Measurements from ENCODE around the gene MAN2A2.

MAN2A2 gene

GRCh38 chr15:90954712-90955623 is 51.9 kb downstream of the MAN2A2 start, which contains the start of gene RCCD1:
TSS of gene RCCD1 (plus strand) at chr15:90954884. CDS start at chr15:90956735, 1,851 bp downstream.
- no peaks in the 10 kb centered on the region for H3K4me1 ChIP-seq (ENCODE audit: control insufficient read depth, insufficient read depth, low read length)
- peak within 1 kb of the TSS; percentile 86 for H3K4me3 ChIP-seq (ENCODE audit: low read length)
- peaks cover 12% of the 10 kb centered on the region for H3K36me3 ChIP-seq (ENCODE audit: control insufficient read depth, insufficient read depth, low read length)
- H3K27me3 ChIP-seq (ENCODE audit: control insufficient read depth, insufficient read depth, low read length), result no peaks in the 10 kb centered on the region
- H3K27ac ChIP-seq (ENCODE audit: low read depth, low read length), result peak within 1 kb of the TSS; percentile 93
- H3K9ac ChIP-seq (ENCODE audit: low read length), result peak within 1 kb of the TSS; percentile 85

GRCh38 chr15:90955624-90956273 is 52.6 kb downstream of the MAN2A2 start:
- H3K9ac ChIP-seq (ENCODE audit: low read length), result no peak overlapping the region

DNA sequence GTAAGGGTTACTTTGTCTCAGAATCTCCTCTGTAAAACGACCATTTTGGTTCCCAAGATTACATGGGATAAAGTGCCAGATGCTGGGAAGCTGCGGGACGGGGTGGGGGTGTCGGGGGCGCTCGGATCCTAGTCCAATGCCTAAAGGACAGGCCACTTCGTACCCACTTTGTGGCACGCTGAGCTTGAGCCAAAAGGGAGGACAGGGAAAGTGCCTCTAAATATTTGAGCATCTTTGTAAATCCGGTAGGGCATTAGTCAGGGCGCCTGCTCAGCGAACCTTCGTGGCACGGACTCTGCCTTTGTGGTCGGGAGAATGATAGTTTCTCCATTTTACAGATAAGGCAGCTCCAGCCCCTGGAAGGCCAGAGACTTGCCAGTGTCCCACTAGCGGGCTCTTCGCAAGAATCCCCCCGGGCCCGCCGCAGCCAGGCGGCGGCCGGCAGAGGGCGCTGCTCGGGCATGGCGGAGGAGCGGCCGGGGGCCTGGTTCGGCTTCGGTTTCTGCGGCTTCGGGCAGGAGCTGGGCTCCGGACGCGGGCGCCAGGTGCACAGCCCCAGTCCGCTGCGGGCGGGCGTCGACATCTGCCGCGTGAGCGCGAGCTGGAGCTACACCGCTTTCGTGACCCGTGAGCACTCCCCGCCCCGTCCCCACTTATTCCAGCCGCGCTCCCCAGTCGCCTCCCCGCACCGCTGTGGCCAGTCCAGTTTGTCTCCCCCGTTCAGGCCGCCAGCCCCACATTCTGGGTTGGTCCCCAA is 53.4 kb downstream of the MAN2A2 start:
- H3K4me3 ChIP-seq (ENCODE audit: low read length), result peak overlapping the region; percentile 77
- H3K9ac ChIP-seq (ENCODE audit: low read length), result peak overlapping the region; percentile 32
- peaks cover 8% of the 10 kb centered on the region for H3K4me1 ChIP-seq (ENCODE audit: control insufficient read depth, insufficient read depth, low read length)
- H3K36me3 ChIP-seq (ENCODE audit: control insufficient read depth, insufficient read depth, low read length), result peaks cover 12% of the 10 kb centered on the region
- H3K27me3 ChIP-seq (ENCODE audit: control insufficient read depth, insufficient read depth, low read length), result no peaks in the 10 kb centered on the region
- peak overlapping the region; percentile 53 for H3K27ac ChIP-seq (ENCODE audit: low read depth, low read length)

More at GRCh38 chr15:90955624-90956273, 52.6 kb downstream of the MAN2A2 start:
- Histone ChIP-seq H3K4me3 (ENCODE audit: low read length) (peak overlapping the region; percentile 86), H3K27me3 (ENCODE audit: control insufficient read depth, insufficient read depth, low read length) (no peaks in the 10 kb centered on the region), H3K4me1 (ENCODE audit: control insufficient read depth, insufficient read depth, low read length) (peaks cover 7% of the 10 kb centered on the region), H3K27ac (ENCODE audit: low read depth, low read length) (no peak overlapping the region), H3K36me3 (ENCODE audit: control insufficient read depth, insufficient read depth, low read length) (peaks cover 12% of the 10 kb centered on the region)

- Histone ChIP-seq H3K27me3 (ENCODE audit: control insufficient read depth, insufficient read depth, low read length) (no peaks in the 10 kb centered on the region), H3K27ac (ENCODE audit: low read depth, low read length) (peak overlapping the region; percentile 53), H3K4me1 (ENCODE audit: control insufficient read depth, insufficient read depth, low read length) (peaks cover 8% of the 10 kb centered on the region), H3K9ac (ENCODE audit: low read length) (no peak overlapping the region), H3K4me3 (ENCODE audit: low read length) (peak overlapping the region; percentile 77), H3K36me3 (ENCODE audit: control insufficient read depth, insufficient read depth, low read length) (peaks cover 8% of the 10 kb centered on the region)
Observed at GRCh38 chr15:90957031-90957790, 54.1 kb downstream of the MAN2A2 start.

- Histone ChIP-seq H3K36me3 (ENCODE audit: control insufficient read depth, insufficient read depth, low read length) (peaks cover 7% of the 10 kb centered on the region), H3K27ac (ENCODE audit: low read depth, low read length) (no peak overlapping the region), H3K27me3 (ENCODE audit: control insufficient read depth, insufficient read depth, low read length) (no peaks in the 10 kb centered on the region), H3K9ac (ENCODE audit: low read length) (no peak overlapping the region), H3K4me1 (ENCODE audit: control insufficient read depth, insufficient read depth, low read length) (peaks cover 8% of the 10 kb centered on the region), H3K4me3 (ENCODE audit: low read length) (peak overlapping the region; percentile 77)
Observed at GRCh38 chr15:90957791-90958190, 54.7 kb downstream of the MAN2A2 start.

DNA sequence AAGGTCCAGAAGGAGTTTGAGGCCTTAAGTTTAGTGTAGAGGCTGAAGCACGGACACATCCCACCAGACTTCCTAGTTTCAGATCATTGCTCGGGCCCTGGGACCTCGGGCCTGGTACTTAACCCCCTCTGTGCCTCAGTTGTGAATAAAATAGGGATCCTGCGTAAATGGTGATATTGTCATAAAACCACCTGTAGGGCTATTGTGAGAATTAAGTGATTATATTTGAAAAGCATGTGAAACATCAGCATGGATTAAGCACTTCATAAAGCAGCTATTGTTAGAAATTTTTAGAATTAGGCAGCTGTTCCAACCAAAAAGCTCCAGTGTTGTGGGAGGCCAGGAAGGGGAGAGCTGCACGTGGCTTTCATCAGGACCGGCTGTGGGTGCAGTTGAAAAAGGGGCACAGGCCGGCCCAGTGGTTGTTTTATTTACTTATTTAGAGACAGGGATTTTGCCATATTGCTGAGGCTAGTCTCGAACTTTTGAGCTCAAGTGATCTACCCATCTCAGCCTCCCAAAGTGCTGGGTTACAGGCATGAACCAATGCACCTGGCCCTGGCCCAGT is 56.0 kb downstream of the MAN2A2 start:
- H3K36me3 ChIP-seq (ENCODE audit: control insufficient read depth, insufficient read depth, low read length), result no peaks in the 10 kb centered on the region
- no peaks in the 10 kb centered on the region for H3K27me3 ChIP-seq (ENCODE audit: control insufficient read depth, insufficient read depth, low read length)
- no peak overlapping the region for H3K9ac ChIP-seq (ENCODE audit: low read length)
- no peak overlapping the region for H3K4me3 ChIP-seq (ENCODE audit: low read length)
- H3K27ac ChIP-seq (ENCODE audit: low read depth, low read length), result no peak overlapping the region
- H3K4me1 ChIP-seq (ENCODE audit: control insufficient read depth, insufficient read depth, low read length), result peaks cover 8% of the 10 kb centered on the region

DNA sequence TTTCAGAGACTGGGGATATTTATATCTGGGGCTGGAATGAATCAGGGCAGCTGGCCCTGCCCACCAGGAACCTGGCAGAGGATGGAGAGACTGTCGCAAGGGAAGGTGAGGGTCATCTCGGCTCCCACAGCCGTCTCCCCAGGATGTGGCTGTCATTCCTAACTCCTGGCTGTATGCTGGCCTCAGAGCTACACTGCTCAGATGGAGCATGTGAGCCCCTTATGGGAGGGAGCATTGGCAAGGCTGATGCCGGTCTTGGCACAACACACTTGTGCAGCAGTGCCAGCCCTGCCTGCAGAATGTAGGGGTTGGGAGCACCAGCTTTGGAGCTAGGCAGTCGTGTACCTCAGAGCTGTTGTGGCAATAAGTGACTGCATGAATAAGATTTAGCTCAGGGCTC is 56.8 kb downstream of the MAN2A2 start:
- Histone ChIP-seq H3K4me1 (ENCODE audit: control insufficient read depth, insufficient read depth, low read length) (peaks cover 8% of the 10 kb centered on the region), H3K27ac (ENCODE audit: low read depth, low read length) (peak overlapping the region; percentile 75), H3K27me3 (ENCODE audit: control insufficient read depth, insufficient read depth, low read length) (no peaks in the 10 kb centered on the region), H3K36me3 (ENCODE audit: control insufficient read depth, insufficient read depth, low read length) (no peaks in the 10 kb centered on the region), H3K4me3 (ENCODE audit: low read length) (no peak overlapping the region), H3K9ac (ENCODE audit: low read length) (no peak overlapping the region)

- Histone ChIP-seq H3K4me3 (ENCODE audit: low read length) (no peak overlapping the region), H3K27ac (ENCODE audit: low read depth, low read length) (peak overlapping the region; percentile 75), H3K36me3 (ENCODE audit: control insufficient read depth, insufficient read depth, low read length) (no peaks in the 10 kb centered on the region), H3K4me1 (ENCODE audit: control insufficient read depth, insufficient read depth, low read length) (peaks cover 8% of the 10 kb centered on the region), H3K9ac (ENCODE audit: low read length) (no peak overlapping the region), H3K27me3 (ENCODE audit: control insufficient read depth, insufficient read depth, low read length) (no peaks in the 10 kb centered on the region)
Observed at GRCh38 chr15:90960298-90961091, 57.4 kb downstream of the MAN2A2 start.

GRCh38 chr15:90962021-90962420 is 58.9 kb downstream of the MAN2A2 start:
- Histone ChIP-seq H3K36me3 (ENCODE audit: control insufficient read depth, insufficient read depth, low read length) (peaks cover 5% of the 10 kb centered on the region), H3K27me3 (ENCODE audit: control insufficient read depth, insufficient read depth, low read length) (no peaks in the 10 kb centered on the region), H3K27ac (ENCODE audit: low read depth, low read length) (no peak overlapping the region), H3K4me1 (ENCODE audit: control insufficient read depth, insufficient read depth, low read length) (peaks cover 8% of the 10 kb centered on the region), H3K4me3 (ENCODE audit: low read length) (no peak overlapping the region), H3K9ac (ENCODE audit: low read length) (no peak overlapping the region)

DNA sequence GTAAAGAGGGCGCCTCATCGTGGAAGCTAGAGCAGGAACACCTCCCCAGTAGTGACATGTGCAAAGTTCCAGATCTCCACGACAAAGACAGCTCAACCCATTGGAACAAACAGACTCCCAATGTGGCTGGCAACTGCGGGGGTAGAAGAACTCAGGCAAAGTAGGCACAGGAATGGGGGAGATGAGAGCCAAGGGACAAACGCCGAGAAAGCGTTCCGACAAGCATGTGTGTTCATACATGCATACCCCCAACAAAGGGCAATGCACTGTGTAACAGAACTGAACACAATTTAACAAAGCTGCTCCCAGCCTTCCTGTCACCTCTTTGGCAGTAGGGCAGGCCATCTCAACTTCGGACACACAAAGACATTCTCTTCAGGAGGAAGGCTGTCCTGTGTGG is 63.2 kb downstream of the MAN2A2 start:
- no peaks in the 10 kb centered on the region for H3K27me3 ChIP-seq (ENCODE audit: control insufficient read depth, insufficient read depth, low read length)
- H3K4me3 ChIP-seq (ENCODE audit: low read length), result no peak overlapping the region
- no peak overlapping the region for H3K27ac ChIP-seq (ENCODE audit: low read depth, low read length)
- peaks cover 5% of the 10 kb centered on the region for H3K36me3 ChIP-seq (ENCODE audit: control insufficient read depth, insufficient read depth, low read length)
- H3K4me1 ChIP-seq (ENCODE audit: control insufficient read depth, insufficient read depth, low read length), result no peaks in the 10 kb centered on the region
- H3K9ac ChIP-seq (ENCODE audit: low read length), result no peak overlapping the region

- H3K27ac ChIP-seq (ENCODE audit: low read depth, low read length), result no peak overlapping the region
- H3K4me1 ChIP-seq (ENCODE audit: control insufficient read depth, insufficient read depth, low read length), result no peaks in the 10 kb centered on the region
- H3K27me3 ChIP-seq (ENCODE audit: control insufficient read depth, insufficient read depth, low read length), result no peaks in the 10 kb centered on the region
- H3K4me3 ChIP-seq (ENCODE audit: low read length), result no peak overlapping the region
- peaks cover 5% of the 10 kb centered on the region for H3K36me3 ChIP-seq (ENCODE audit: control insufficient read depth, insufficient read depth, low read length)
- H3K9ac ChIP-seq (ENCODE audit: low read length), result no peak overlapping the region
Observed at GRCh38 chr15:90967206-90967605, 64.1 kb downstream of the MAN2A2 start.

Measured in rectal smooth muscle tissue (tissue), 1 donor.